Gastroesophageal sphincter (tissue), 4 donors: ENCODE results near the gene SMG6. TPM values are rescaled to one million over a fixed set of nuclear protein-coding genes. Genes with fewer than 3 reads are reported as not detected.
A peak's percentile ranks its signal among the peaks of the same experiment; 100 is the strongest.

Source experiments
- ATAC-seq: fragments of 150-250 bp; one replicate; pipeline ENCODE4 v1.9.1; 2016; ENCODE audit warnings: mild to moderate bottlenecking, moderate library complexity
- H3K27ac ChIP-seq, 4 donors: fragments of 200-600 bp; sonication (generic) in 3 of 4; 1 replicate in 3 of 4; 2 replicates in 1 of 4; pipeline ENCODE4 v1.5.1; 2016 to 2019
- H3K27me3 ChIP-seq: fragments of 200-600 bp; sonication (generic); one replicate; pipeline ENCODE4 v1.5.1; 2019
- H3K36me3 ChIP-seq, 2 donors: fragments of 200-600 bp; sonication (generic); one replicate each; pipeline ENCODE4 v1.5.1; 2019; ENCODE audit warnings: control low read depth in 1 of 2
- H3K4me1 ChIP-seq, 3 donors: fragments of 200-600 bp; sonication (generic); 1 replicate in 2 of 3; 2 replicates in 1 of 3; pipeline ENCODE4 v1.5.1; 2016 to 2019; ENCODE audit warnings: control low read depth in 2 of 3
- H3K4me3 ChIP-seq, 2 donors: fragments of 200-600 bp; sonication (generic); one replicate each; pipeline ENCODE4 v1.5.1; 2019; ENCODE audit warnings: mild to moderate bottlenecking in 1 of 2, moderate library complexity in 1 of 2
- H3K9me3 ChIP-seq, 3 donors: fragments of 200-600 bp; sonication (generic); one replicate each; pipeline ENCODE4 v1.5.1; 2017 to 2019; ENCODE audit warnings: control low read depth in 2 of 3
- CTCF ChIP-seq, 4 experiments: fragments of 200-600 bp in 2 of 4; fragments of 450-650 bp in 2 of 4; sonication (generic) in 1 of 4; IDR thresholded peaks; one replicate each; pipeline ENCODE4 v1.5.1; 2017 to 2019; ENCODE audit warnings: antibody characterized with exemption in 4 of 4, mild to moderate bottlenecking in 2 of 4, moderate library complexity in 2 of 4
- EP300 ChIP-seq: sonication (generic); formaldehyde crosslinking; IDR thresholded peaks from one replicate; pipeline ENCODE4 v1.6.1; 2017; ENCODE audit warnings: antibody characterized with exemption, mild to moderate bottlenecking
- POLR2A ChIP-seq, 2 donors: fragments of 450-650 bp; IDR thresholded peaks; one replicate each; pipeline ENCODE4 v1.6.1; 2017; ENCODE audit warnings: antibody characterized with exemption in 2 of 2, mild to moderate bottlenecking in 2 of 2, moderate library complexity in 1 of 2
- POLR2AphosphoS5 ChIP-seq: sonication (generic); formaldehyde crosslinking; IDR thresholded peaks from one replicate; pipeline ENCODE4 v1.6.1; 2017; ENCODE audit warnings: antibody characterized with exemption
- WGBS, 2 donors: methylation state at CpG; one replicate each; pipeline ENCODE4 v1.1.5; 2018; ENCODE audit warnings: low coverage in 1 of 2; 5-methylcytosine and 5-hydroxymethylcytosine counted together
- total RNA-seq, 4 donors: library from RNA; depleted of rRNA; stranded (reverse); fragments of >200 nt; gene quantifications; one replicate each; pipeline ENCODE4 v1.1.0, GENCODE V29; 2016

The SMG6 gene
- total RNA-seq, 4 donors from 2014 or later: 27.2 to 75.5 (median 43.9) TPM

GRCh38 chr17:2237521-2237921 lies 66.1 kb downstream of the SMG6 start:
- peak overlapping the region; percentile 65 to 81 (median 80) for H3K27ac ChIP-seq
- peak; percentile 35 for ATAC-seq

DNA sequence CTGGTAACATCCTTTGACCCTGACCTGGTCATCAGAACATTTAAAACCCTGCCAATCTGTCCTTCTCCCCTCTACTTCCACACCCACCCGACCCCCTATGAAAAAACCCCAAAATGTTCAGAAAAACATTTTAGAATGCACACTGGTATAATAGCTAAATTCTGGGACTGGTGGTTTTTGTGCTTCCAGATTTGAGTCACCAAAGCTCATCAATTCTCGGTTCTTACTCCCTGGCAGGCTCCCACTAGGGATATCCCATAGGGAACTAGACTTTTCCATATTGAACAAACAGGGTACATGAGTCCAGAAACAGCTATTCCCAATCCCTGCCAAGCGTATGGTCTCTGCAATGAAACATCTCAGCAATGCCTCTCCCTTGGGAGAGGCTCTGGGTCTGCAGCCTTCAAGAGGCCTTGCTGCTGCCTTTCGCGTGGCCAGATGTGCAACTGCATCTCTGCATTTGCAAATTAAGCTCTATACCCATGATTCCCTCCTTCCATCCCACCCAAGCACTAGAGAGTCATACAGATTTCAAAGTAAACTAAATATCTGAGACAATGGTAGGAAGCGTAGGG lies 67.7 kb downstream of the SMG6 start:
- Histone ChIP-seq H3K27me3 (no peaks in the 10 kb centered on the region), H3K4me3 (peak overlapping the region in 1 of 2 donors; percentile 1), H3K36me3 (peaks cover 0 to 29% of the 10 kb centered on the region in 2 donors), H3K9me3 (no peaks in the 10 kb centered on the region), H3K27ac (peak overlapping the region; percentile 35 to 81 (median 78)), H3K4me1 (peaks cover 16 to 96% (median 34%) of the 10 kb centered on the region in 3 donors)
- 75 to 76% methylated on average over 3 to 4 of the region's 6 CpGs for WGBS, 2 donors
- peak; percentile 51 for ATAC-seq
- no peak for TF ChIP-seq POLR2AphosphoS5

More at GRCh38 chr17:2237521-2237921, 66.1 kb downstream of the SMG6 start:
- Histone ChIP-seq H3K36me3 (peaks cover 0 to 29% of the 10 kb centered on the region in 2 donors), H3K27me3 (no peaks in the 10 kb centered on the region), H3K4me1 (peaks cover 16 to 82% (median 24%) of the 10 kb centered on the region in 3 donors), H3K9me3 (no peaks in the 10 kb centered on the region), H3K4me3 (no peak overlapping the region)
- 27 to 49% methylated on average over 1 to 4 of the region's 5 CpGs for WGBS, 2 donors
- TF ChIP-seq POLR2A (IDR thresholded peaks at IDR 0.05) (no peak), POLR2AphosphoS5 (peak; percentile 27)

DNA sequence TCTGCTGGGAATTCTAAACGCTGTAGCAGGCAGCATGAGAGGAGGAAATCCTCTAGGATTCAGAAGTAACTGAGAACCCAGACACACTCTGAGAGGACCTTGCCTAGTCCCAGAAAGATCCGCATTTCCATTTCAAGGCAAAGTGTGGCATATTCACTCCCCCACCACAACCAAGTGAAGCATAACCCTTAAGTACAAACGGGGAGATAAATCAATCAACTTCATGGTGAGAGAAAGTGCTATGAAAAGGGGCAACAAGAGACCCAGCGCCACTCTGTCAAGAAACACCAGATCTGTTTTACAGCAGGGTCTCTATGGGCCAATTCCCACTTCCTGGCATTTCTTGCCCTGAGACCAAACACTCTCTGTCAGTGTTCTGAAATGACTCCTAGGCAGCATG lies 68.3 kb downstream of the SMG6 start:
- Histone ChIP-seq H3K27ac (peak overlapping the region; percentile 35 to 81 (median 78)), H3K4me1 (peaks cover 12 to 96% (median 34%) of the 10 kb centered on the region in 3 donors), H3K9me3 (no peaks in the 10 kb centered on the region), H3K36me3 (peaks cover 0 to 29% of the 10 kb centered on the region in 2 donors), H3K27me3 (no peaks in the 10 kb centered on the region), H3K4me3 (peak overlapping the region in 1 of 2 donors; percentile 1)
- no peak for TF ChIP-seq CTCF (IDR thresholded peaks at IDR 0.05)
- no peak for TF ChIP-seq EP300
- TF ChIP-seq POLR2A (IDR thresholded peaks at IDR 0.05): no peak
- no peak for TF ChIP-seq POLR2AphosphoS5
- WGBS, 2 donors: 62 to 69% methylated on average over 3 to 4 of the region's 4 CpGs
- no peak for ATAC-seq

GRCh38 chr17:2233441-2233947 lies 70.1 kb downstream of the SMG6 start:
- H3K27ac ChIP-seq: peak overlapping the region in 3 of 4 donors; percentile 73 to 81 (median 79)
- peaks cover 7 to 90% (median 29%) of the 10 kb centered on the region in 3 donors for H3K4me1 ChIP-seq
- WGBS, 2 donors: 67 to 81% methylated on average over 2 to 8 of the region's 8 CpGs
- peak; percentile 24 for ATAC-seq
- TF ChIP-seq EP300 (no peak), POLR2AphosphoS5 (peak; percentile 30)
- no peaks in the 10 kb centered on the region for H3K27me3 ChIP-seq
- peaks cover 0 to 29% of the 10 kb centered on the region in 2 donors for H3K36me3 ChIP-seq
- no peaks in the 10 kb centered on the region for H3K9me3 ChIP-seq
- no peak overlapping the region for H3K4me3 ChIP-seq

DNA sequence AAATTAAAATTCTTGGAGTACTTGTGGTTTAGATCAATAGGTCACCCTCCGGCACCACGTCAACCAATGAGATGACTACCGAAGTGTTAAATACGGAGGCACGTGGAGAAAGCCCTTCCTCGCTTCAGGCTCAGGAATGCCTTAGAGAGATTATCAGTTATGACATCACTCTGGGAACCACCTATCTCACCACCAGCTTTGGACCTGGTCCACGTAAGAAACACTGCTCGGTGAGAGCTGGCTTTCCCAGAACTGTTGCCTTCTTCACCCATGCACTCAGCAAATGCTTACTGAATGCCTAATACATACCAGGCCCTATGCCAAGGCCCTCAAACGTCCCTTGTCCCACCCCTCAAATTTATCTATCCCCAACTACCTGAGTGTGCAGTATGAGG lies 71.3 kb downstream of the SMG6 start:
- WGBS, 2 donors: 13 to 51% methylated on average over 3 to 9 of the region's 9 CpGs
- TF ChIP-seq POLR2A (IDR thresholded peaks at IDR 0.05) (no peak), POLR2AphosphoS5 (peak; percentile 63)
- Histone ChIP-seq H3K4me3 (no peak overlapping the region), H3K9me3 (no peaks in the 10 kb centered on the region), H3K4me1 (peaks cover 0 to 77% (median 23%) of the 10 kb centered on the region in 3 donors), H3K27ac (peak overlapping the region in 3 of 4 donors; percentile 73 to 81 (median 79)), H3K36me3 (peaks cover 0 to 29% of the 10 kb centered on the region in 2 donors), H3K27me3 (no peaks in the 10 kb centered on the region)
- ATAC-seq: no peak

GRCh38 chr17:2230877-2231276 lies 72.7 kb downstream of the SMG6 start:
- 50 to 63% methylated on average over 3 to 5 of the region's 6 CpGs for WGBS, 2 donors
- peaks cover 0 to 31% of the 10 kb centered on the region in 2 donors for H3K36me3 ChIP-seq
- no peaks in the 10 kb centered on the region for H3K9me3 ChIP-seq
- peak; percentile 40 for TF ChIP-seq POLR2AphosphoS5
- TF ChIP-seq EP300: no peak
- H3K4me1 ChIP-seq: peaks cover 0 to 64% (median 18%) of the 10 kb centered on the region in 3 donors
- peak overlapping the region in 3 of 4 donors; percentile 67 to 81 (median 79) for H3K27ac ChIP-seq
- no peak overlapping the region for H3K4me3 ChIP-seq
- ATAC-seq: peak; percentile 53
- H3K27me3 ChIP-seq: no peaks in the 10 kb centered on the region

GRCh38 chr17:2227025-2227699 lies 76.4 kb downstream of the SMG6 start:
- 63 to 80% methylated on average over 6 of the region's 6 CpGs for WGBS, 2 donors
- Histone ChIP-seq H3K4me1 (peaks cover 0 to 51% (median 26%) of the 10 kb centered on the region in 3 donors), H3K27ac (no peak overlapping the region), H3K4me3 (no peak overlapping the region), H3K36me3 (peaks cover 0 to 5% of the 10 kb centered on the region in 2 donors), H3K27me3 (no peaks in the 10 kb centered on the region), H3K9me3 (no peaks in the 10 kb centered on the region)
- ATAC-seq: no peak
- no peak for TF ChIP-seq CTCF (IDR thresholded peaks at IDR 0.05)
- TF ChIP-seq POLR2AphosphoS5: no peak
- no peak for TF ChIP-seq POLR2A (IDR thresholded peaks at IDR 0.05)
- no peak for TF ChIP-seq EP300
